AG09309 (cell line): Measurements from ENCODE around the gene EGFR.

Experiments
- DNase-seq: peaks from one replicate; pipeline ENCODE4 v3.0.0-alpha.2; 2010; ENCODE audit warnings: low read depth
- H3K4me3 ChIP-seq: 2 replicates; pipeline ENCODE4 v1.5.1; 2011; ENCODE audit warnings: mild to moderate bottlenecking, low read depth, low read length, moderate library complexity; ENCODE audit not compliant: control insufficient read depth
- CTCF ChIP-seq: IDR thresholded peaks from 2 replicates; pipeline ENCODE4 v1.5.1; 2011; ENCODE audit warnings: mild to moderate bottlenecking, low read depth, low read length, inconsistent platforms; ENCODE audit not compliant: insufficient read depth, control insufficient read depth; ENCODE audit errors: missing control alignments

The EGFR gene

DNA sequence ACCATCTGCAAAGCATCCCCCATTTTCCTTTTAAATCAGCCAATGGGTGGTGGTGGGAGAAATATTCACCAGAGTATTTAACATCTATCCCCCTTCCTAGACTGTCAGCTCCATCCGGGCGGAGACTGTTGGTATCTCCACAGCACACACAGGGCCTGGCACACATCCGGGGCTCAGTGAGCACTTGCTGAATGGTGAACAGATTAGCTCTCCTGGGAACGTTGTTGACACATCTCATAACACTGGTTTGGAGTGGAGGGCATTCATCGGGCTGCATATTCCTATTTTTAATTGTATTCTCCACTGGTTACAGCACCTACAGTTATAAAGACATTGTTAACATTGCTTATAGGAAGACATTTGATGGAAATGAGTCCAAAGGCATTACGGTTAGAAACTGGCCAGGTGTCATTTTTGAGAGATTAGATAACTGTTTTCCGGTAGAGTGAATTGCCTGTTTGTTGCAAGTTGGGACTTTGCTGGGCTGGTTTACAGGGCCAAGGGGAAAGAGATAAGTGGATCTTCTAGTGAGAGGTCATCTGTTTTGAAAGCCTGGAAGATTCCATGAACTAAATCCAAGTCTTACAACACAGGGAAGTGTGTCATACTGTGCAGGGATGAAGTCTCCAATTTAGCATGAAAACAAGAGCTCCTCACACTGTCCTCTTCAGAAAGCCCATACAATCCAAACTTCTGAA, 101.8 kb downstream of the EGFR start:
- DNase-seq = no peak
- no peak overlapping the region for H3K4me3 ChIP-seq

GRCh38 chr7:55121249-55121648, 102.4 kb downstream of the EGFR start:
- no peak for TF ChIP-seq CTCF
- DNase-seq = no peak
- no peak overlapping the region for H3K4me3 ChIP-seq

More for the DNA sequence above, 101.8 kb downstream of the EGFR start:
- TF ChIP-seq CTCF = no peak

- no peak for TF ChIP-seq CTCF
- H3K4me3 ChIP-seq = no peak overlapping the region
- no peak for DNase-seq
Measured at GRCh38 chr7:55122263-55122662, 103.4 kb downstream of the EGFR start.

DNA sequence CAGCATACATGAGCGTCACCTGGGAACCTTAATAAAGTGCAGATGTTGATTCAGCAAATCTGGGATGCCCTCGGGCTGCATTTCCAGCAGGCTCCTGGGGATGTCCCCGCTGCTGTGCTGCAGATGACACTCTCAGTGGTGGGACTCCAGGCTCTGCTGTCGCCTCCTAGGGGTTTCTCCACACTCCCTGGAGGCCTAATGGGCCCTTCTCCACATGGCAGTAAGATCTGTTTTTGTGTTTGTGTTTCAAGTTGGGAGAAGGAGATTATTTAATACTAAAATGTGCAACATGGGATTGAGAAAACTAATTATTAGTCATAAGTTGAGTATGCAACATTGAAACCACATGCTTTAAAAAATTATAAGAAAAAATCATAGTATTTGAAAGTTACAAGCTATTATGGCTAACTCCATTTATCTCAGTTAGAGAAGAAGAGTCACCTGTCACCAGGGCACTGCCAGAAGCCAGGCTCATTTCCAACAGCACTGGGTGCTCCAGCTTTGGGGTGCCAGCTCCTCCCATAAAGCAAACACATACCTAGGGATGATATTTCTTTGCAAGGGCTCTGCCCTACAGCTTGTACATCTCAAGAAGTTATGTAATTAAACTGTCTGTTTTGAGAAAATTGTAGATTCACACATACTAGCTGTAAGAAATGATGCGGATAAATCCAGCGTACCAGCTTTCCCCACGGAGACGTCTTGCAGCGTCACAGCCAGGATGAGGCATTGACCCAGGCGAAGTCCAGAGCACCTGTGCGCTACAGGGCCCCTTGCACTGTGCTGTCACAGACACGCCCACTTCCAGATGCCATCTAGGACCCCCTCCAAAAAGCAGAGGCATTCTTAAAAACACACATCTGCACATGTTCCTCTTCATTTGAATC, 106.4 kb downstream of the EGFR start:
- no peak overlapping the region for H3K4me3 ChIP-seq
- TF ChIP-seq CTCF = peak; percentile 6
- DNase-seq = no peak

DNA sequence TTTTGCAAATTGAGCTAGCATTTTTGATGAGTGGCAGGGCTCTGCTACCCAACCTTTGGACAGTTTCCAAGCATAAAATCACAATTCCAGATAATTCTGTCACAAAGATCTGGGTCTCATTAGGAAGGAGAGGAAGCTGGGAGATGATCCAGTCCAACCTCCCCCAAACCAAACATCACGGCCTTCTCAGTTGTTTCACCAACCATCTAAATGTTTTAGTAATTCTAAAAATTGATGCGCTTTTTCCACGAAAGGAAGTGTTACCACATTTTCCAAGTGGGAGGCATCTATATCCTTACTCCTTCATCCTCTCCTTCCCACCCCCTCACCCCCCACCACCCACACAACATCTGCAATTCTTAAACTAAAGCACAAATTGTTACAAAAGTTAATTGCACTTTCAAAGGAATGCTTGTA, 108.3 kb downstream of the EGFR start:
- no peak for TF ChIP-seq CTCF
- DNase-seq = no peak
- no peak overlapping the region for H3K4me3 ChIP-seq

GRCh38 chr7:55127622-55128081, 108.8 kb downstream of the EGFR start:
- no peak for DNase-seq
- H3K4me3 ChIP-seq = no peak overlapping the region
- no peak for TF ChIP-seq CTCF
